Endothelial cell of umbilical vein (primary cell): ENCODE data around the gene AMIGO2.

Source experiments
- POLR2A ChIP-seq: IDR thresholded peaks from 2 replicates; pipeline ENCODE4 v1.6.1; 2012; ENCODE audit warnings: low read depth, mild to moderate bottlenecking, control low read depth, low read length
- TF ChIP-seq, protein P1 (sequence below), 2 donors: IDR thresholded peaks; 1 replicate in 1 of 2; 2 replicates in 1 of 2; pipeline ENCODE4 v1.5.1; 2011; ENCODE audit warnings: low read length in 2 of 2, mild to moderate bottlenecking in 2 of 2, moderate library complexity in 2 of 2, control low read depth in 1 of 2, inconsistent platforms in 1 of 2, low read depth in 1 of 2; ENCODE audit not compliant: insufficient read depth in 1 of 2; ENCODE audit errors: extremely low read depth in 1 of 2

DNA sequence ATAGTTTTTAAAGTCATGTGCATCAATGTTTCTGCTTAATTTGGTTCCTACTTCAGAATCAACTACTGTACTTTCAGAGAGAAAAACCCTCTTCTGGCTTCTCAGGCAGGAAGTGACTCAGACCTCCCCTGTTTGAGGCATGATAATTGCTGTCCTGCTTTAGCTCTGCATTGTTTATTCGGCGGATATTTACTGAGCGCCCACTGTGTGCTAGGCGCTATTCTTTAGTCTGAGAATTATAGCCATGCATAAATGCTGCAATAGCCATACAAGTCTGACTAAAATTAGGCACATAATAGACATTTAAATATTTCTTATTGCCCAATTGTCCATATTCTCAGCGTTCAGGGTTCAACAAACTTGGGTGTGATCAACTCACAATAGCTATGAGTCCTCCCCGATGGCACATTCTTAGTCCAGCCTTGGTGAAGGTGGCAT, 6.1 kb upstream of the AMIGO2 start:
- TF ChIP-seq, protein P1, sequence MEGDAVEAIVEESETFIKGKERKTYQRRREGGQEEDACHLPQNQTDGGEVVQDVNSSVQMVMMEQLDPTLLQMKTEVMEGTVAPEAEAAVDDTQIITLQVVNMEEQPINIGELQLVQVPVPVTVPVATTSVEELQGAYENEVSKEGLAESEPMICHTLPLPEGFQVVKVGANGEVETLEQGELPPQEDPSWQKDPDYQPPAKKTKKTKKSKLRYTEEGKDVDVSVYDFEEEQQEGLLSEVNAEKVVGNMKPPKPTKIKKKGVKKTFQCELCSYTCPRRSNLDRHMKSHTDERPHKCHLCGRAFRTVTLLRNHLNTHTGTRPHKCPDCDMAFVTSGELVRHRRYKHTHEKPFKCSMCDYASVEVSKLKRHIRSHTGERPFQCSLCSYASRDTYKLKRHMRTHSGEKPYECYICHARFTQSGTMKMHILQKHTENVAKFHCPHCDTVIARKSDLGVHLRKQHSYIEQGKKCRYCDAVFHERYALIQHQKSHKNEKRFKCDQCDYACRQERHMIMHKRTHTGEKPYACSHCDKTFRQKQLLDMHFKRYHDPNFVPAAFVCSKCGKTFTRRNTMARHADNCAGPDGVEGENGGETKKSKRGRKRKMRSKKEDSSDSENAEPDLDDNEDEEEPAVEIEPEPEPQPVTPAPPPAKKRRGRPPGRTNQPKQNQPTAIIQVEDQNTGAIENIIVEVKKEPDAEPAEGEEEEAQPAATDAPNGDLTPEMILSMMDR (IDR thresholded peaks at IDR 0.05; ENCODE audit: extremely low read depth in 1 of 2, insufficient read depth in 1 of 2, low read depth in 1 of 2, low read length in 2 of 2) = no peak
- no peak for TF ChIP-seq POLR2A
